ENCODE measurements around the gene COX8A. TPM values are rescaled to one million over a fixed set of nuclear protein-coding genes. Genes with fewer than 3 reads are reported as not detected.

COX8A gene
- total and polyA plus RNA-seq, 2 of the 13 experiments (the other 11 are each of a cell fraction or from before 2014, with no cell fraction given): 202 to 406 TPM

- peak; percentile 92 for TF ChIP-seq ZNF574 (CRISPR knock-in tag; IDR thresholded peaks at IDR 0.05)
- no peak for TF ChIP-seq PPARG (CRISPR knock-in tag; conservative IDR thresholded peaks at IDR 0.05)
- no peak for TF ChIP-seq PHB2 (IDR thresholded peaks at IDR 0.05; ENCODE audit: partially characterized antibody)
- no peak for TF ChIP-seq SRSF9 (IDR thresholded peaks at IDR 0.05; ENCODE audit: borderline replicate concordance, insufficient read depth, low read depth, low read length, poor library complexity, severe bottlenecking)
- peak; percentile 59; the same call in 1 of the 2 replicates for TF ChIP-seq MXD4 (CRISPR knock-in tag; IDR thresholded peaks at IDR 0.05)
- TF ChIP-seq SOX5 (CRISPR knock-in tag; IDR thresholded peaks at IDR 0.05; ENCODE audit: borderline replicate concordance): peak; percentile 35; the same call in 1 of the 2 replicates
- peak; percentile 86; the same call in 1 of the 2 replicates for TF ChIP-seq ZNF547 (CRISPR knock-in tag; IDR thresholded peaks at IDR 0.05)
- TF ChIP-seq AGO2 (optimal IDR thresholded peaks at IDR 0.05; ENCODE audit: low read depth, low read length): peak; percentile 85
- TF ChIP-seq ZNF296 (CRISPR knock-in tag; conservative IDR thresholded peaks at IDR 0.05): peak; percentile 83; the same call in 1 of the 2 replicates
- peak; percentile 93 for TF ChIP-seq SAP130 (CRISPR knock-in tag; IDR thresholded peaks at IDR 0.05; ENCODE audit: low read depth)
- TF ChIP-seq ZNF782 (CRISPR knock-in tag; IDR thresholded peaks at IDR 0.05; ENCODE audit: borderline replicate concordance): peak; percentile 53; the same call in 1 of the 2 replicates
- no peak for TF ChIP-seq ZFP1 (CRISPR knock-in tag; IDR thresholded peaks at IDR 0.05)
- TF ChIP-seq, protein P1, sequence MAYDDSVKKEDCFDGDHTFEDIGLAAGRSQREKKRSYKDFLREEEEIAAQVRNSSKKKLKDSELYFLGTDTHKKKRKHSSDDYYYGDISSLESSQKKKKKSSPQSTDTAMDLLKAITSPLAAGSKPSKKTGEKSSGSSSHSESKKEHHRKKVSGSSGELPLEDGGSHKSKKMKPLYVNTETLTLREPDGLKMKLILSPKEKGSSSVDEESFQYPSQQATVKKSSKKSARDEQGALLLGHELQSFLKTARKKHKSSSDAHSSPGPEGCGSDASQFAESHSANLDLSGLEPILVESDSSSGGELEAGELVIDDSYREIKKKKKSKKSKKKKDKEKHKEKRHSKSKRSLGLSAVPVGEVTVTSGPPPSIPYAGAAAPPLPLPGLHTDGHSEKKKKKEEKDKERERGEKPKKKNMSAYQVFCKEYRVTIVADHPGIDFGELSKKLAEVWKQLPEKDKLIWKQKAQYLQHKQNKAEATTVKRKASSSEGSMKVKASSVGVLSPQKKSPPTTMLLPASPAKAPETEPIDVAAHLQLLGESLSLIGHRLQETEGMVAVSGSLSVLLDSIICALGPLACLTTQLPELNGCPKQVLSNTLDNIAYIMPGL (CRISPR knock-in tag; IDR thresholded peaks at IDR 0.05; ENCODE audit: borderline replicate concordance in 1 of 2, low read depth in 1 of 2): peak; percentile 83 to 92; a peak in 3 of 4 replicates
- TF ChIP-seq KLF16 (CRISPR knock-in tag; IDR thresholded peaks at IDR 0.05): peak in 1 of 2 experiments; percentile 90; a peak in 2 of 4 replicates
- no peak for TF ChIP-seq MTF2 (CRISPR knock-in tag; IDR thresholded peaks at IDR 0.05; ENCODE audit: borderline replicate concordance)
- peak; percentile 88 for TF ChIP-seq YEATS4 (CRISPR knock-in tag; IDR thresholded peaks at IDR 0.05; ENCODE audit: borderline replicate concordance)
- TF ChIP-seq EED (CRISPR knock-in tag; IDR thresholded peaks at IDR 0.05): peak; percentile 63; the same call in 1 of the 2 replicates
- 0 out of 2 replicates have a peak, but pooled peaks have one; percentile 19 for TF ChIP-seq NFKBIZ (CRISPR knock-in tag; IDR thresholded peaks at IDR 0.05)
- TF ChIP-seq, protein P2, sequence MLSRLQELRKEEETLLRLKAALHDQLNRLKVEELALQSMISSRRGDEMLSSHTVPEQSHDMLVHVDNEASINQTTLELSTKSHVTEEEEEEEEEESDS (CRISPR knock-in tag; IDR thresholded peaks at IDR 0.05; ENCODE audit: borderline replicate concordance): peak; percentile 35; the same call in 1 of the 2 replicates
- TF ChIP-seq RBFOX2 (IDR thresholded peaks at IDR 0.05; ENCODE audit: low read depth, low read length): peak; percentile 95
- 0 out of 2 replicates have a peak, but pooled peaks have one; percentile 19 for TF ChIP-seq ZBTB20 (CRISPR knock-in tag; IDR thresholded peaks at IDR 0.05; ENCODE audit: borderline replicate concordance, low read depth)
- TF ChIP-seq ZNF891 (CRISPR knock-in tag; IDR thresholded peaks at IDR 0.05): peak; percentile 91
- peak; percentile 46; the same call in 1 of the 2 replicates for TF ChIP-seq ZNF788 (CRISPR knock-in tag; IDR thresholded peaks at IDR 0.05; ENCODE audit: borderline replicate concordance)
- TF ChIP-seq SMAD3 (CRISPR knock-in tag; IDR thresholded peaks at IDR 0.05): peak; percentile 83; the same call in 1 of the 2 replicates
- peak; percentile 24 for TF ChIP-seq SKI (IDR thresholded peaks at IDR 0.05; ENCODE audit: partially characterized antibody)
Observed at GRCh38 chr11:63974259-63975143, at the start of gene COX8A (continued).

Data from HepG2 (cell line).